Measurements from ENCODE around the gene MFAP3. TPM values are rescaled to one million over a fixed set of nuclear protein-coding genes. Genes with fewer than 3 reads are reported as not detected.

The MFAP3 gene
- total RNA-seq, 1 donor from 2014 or later = 89.5 TPM

GRCh38 chr5:154090656-154091055, 51.9 kb downstream of the MFAP3 start:
- no peak for DNase-seq (ENCODE audit: low read depth)

- DNase-seq (ENCODE audit: low read depth) = peak; percentile 38
Measured at GRCh38 chr5:154092356-154093141, 53.8 kb downstream of the MFAP3 start.

GRCh38 chr5:154093142-154093532, 54.4 kb downstream of the MFAP3 start:
- no peak for DNase-seq (ENCODE audit: low read depth)

- no peak for DNase-seq (ENCODE audit: low read depth)
Measured at GRCh38 chr5:154095904-154096303, 57.1 kb downstream of the MFAP3 start.

- DNase-seq (ENCODE audit: low read depth) = no peak
Measured at GRCh38 chr5:154097031-154097430, 58.3 kb downstream of the MFAP3 start.

GRCh38 chr5:154098465-154098864, 59.7 kb downstream of the MFAP3 start:
- DNase-seq (ENCODE audit: low read depth) = no peak

- DNase-seq (ENCODE audit: low read depth) = no peak
Measured at GRCh38 chr5:154101184-154101583, 62.4 kb downstream of the MFAP3 start.

GRCh38 chr5:154103233-154103632, 64.5 kb downstream of the MFAP3 start:
- peak; percentile 52 for DNase-seq (ENCODE audit: low read depth)

Other genes starting within 250 kb of the MFAP3 start
- 19.4 and 27.6 TPM in 2 replicates for gene FAM114A2, start 57 bp upstream of the MFAP3 start, total RNA-seq
- gene GALNT10, start 151.8 kb downstream of the MFAP3 start, total RNA-seq = 18.6 and 24.9 TPM in 2 replicates

All from myocyte (in vitro differentiated cells).